ENCODE data around the gene NRXN3. TPM values are rescaled to one million over a fixed set of nuclear protein-coding genes. Genes with fewer than 3 reads are reported as not detected.

Gene NRXN3
- polyA plus RNA-seq, 1 of the 3 experiments (the other 2 are of a cell fraction) = 1.6 TPM

DNA sequence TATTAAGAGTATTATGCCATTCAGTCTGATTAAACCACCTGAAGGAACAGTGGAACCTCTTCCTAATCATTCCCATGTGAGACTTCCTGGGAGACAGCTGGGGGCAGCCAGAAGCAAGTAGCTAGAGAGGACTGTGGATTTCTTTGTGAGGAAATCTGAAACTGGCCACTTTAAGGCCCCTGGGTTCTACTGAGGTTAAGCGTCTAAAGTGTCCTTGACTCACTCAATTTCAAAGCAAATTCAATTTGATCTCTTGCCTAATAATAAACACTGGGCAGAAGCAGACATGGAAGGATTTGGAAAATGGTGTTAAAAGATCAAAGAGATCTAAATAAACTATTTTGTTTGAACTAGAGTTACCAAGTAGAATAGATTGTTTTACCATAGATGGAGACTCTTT, 909.9 kb downstream of the NRXN3 start:
- no peaks in the 10 kb centered on the region for H3K27me3 ChIP-seq (ENCODE audit: insufficient read depth)
- no peaks in the 10 kb centered on the region; the same call in 1 of the 2 replicates for H3K9me2 ChIP-seq
- H3F3A ChIP-seq (replicated peaks; ENCODE audit: insufficient read depth) = no peaks in the 10 kb centered on the region
- TF ChIP-seq, protein P1, sequence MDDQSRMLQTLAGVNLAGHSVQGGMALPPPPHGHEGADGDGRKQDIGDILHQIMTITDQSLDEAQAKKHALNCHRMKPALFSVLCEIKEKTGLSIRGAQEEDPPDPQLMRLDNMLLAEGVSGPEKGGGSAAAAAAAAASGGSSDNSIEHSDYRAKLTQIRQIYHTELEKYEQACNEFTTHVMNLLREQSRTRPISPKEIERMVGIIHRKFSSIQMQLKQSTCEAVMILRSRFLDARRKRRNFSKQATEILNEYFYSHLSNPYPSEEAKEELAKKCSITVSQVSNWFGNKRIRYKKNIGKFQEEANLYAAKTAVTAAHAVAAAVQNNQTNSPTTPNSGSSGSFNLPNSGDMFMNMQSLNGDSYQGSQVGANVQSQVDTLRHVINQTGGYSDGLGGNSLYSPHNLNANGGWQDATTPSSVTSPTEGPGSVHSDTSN (IDR thresholded peaks at IDR 0.05) = no peak
- TF ChIP-seq FOXM1 (IDR thresholded peaks at IDR 0.05; ENCODE audit: low read depth) (no peak), MEF2A (IDR thresholded peaks at IDR 0.05; ENCODE audit: borderline replicate concordance, low read depth) (no peak), GATA2 (CRISPR knock-in tag; IDR thresholded peaks at IDR 0.05) (no peak), RXRA (IDR thresholded peaks at IDR 0.05; ENCODE audit: borderline replicate concordance, low read depth) (no peak), TAF1 (IDR thresholded peaks at IDR 0.05; ENCODE audit: borderline replicate concordance, low read depth, low read length) (no peak), CHD2 (IDR thresholded peaks at IDR 0.05; ENCODE audit: low read length, partially characterized antibody) (no peak), SMC3 (IDR thresholded peaks at IDR 0.05; ENCODE audit: low read depth, low read length) (no peak), JUND (IDR thresholded peaks at IDR 0.05) (no peak), NFIC (IDR thresholded peaks at IDR 0.05; ENCODE audit: borderline replicate concordance) (no peak), TCF12 (IDR thresholded peaks at IDR 0.05) (no peak), YY1 (IDR thresholded peaks at IDR 0.05; ENCODE audit: low read depth) (no peak), SIN3A (IDR thresholded peaks at IDR 0.05; ENCODE audit: borderline replicate concordance, low read depth, low read length) (no peak), FOSL2 (IDR thresholded peaks at IDR 0.05; ENCODE audit: borderline replicate concordance, low read depth) (no peak), NRF1 (IDR thresholded peaks at IDR 0.05; ENCODE audit: low read depth, low read length) (no peak)
- TF ChIP-seq, protein P2, sequence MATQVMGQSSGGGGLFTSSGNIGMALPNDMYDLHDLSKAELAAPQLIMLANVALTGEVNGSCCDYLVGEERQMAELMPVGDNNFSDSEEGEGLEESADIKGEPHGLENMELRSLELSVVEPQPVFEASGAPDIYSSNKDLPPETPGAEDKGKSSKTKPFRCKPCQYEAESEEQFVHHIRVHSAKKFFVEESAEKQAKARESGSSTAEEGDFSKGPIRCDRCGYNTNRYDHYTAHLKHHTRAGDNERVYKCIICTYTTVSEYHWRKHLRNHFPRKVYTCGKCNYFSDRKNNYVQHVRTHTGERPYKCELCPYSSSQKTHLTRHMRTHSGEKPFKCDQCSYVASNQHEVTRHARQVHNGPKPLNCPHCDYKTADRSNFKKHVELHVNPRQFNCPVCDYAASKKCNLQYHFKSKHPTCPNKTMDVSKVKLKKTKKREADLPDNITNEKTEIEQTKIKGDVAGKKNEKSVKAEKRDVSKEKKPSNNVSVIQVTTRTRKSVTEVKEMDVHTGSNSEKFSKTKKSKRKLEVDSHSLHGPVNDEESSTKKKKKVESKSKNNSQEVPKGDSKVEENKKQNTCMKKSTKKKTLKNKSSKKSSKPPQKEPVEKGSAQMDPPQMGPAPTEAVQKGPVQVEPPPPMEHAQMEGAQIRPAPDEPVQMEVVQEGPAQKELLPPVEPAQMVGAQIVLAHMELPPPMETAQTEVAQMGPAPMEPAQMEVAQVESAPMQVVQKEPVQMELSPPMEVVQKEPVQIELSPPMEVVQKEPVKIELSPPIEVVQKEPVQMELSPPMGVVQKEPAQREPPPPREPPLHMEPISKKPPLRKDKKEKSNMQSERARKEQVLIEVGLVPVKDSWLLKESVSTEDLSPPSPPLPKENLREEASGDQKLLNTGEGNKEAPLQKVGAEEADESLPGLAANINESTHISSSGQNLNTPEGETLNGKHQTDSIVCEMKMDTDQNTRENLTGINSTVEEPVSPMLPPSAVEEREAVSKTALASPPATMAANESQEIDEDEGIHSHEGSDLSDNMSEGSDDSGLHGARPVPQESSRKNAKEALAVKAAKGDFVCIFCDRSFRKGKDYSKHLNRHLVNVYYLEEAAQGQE (IDR thresholded peaks at IDR 0.05; ENCODE audit: low read depth, low read length) = no peak
- TF ChIP-seq, protein P3, sequence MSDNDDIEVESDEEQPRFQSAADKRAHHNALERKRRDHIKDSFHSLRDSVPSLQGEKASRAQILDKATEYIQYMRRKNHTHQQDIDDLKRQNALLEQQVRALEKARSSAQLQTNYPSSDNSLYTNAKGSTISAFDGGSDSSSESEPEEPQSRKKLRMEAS (IDR thresholded peaks at IDR 0.05; ENCODE audit: low read depth) = no peak
- TF ChIP-seq, protein P4, sequence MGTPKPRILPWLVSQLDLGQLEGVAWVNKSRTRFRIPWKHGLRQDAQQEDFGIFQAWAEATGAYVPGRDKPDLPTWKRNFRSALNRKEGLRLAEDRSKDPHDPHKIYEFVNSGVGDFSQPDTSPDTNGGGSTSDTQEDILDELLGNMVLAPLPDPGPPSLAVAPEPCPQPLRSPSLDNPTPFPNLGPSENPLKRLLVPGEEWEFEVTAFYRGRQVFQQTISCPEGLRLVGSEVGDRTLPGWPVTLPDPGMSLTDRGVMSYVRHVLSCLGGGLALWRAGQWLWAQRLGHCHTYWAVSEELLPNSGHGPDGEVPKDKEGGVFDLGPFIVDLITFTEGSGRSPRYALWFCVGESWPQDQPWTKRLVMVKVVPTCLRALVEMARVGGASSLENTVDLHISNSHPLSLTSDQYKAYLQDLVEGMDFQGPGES (IDR thresholded peaks at IDR 0.05; ENCODE audit: low read depth, low read length) = no peak
- TF ChIP-seq, protein P5, sequence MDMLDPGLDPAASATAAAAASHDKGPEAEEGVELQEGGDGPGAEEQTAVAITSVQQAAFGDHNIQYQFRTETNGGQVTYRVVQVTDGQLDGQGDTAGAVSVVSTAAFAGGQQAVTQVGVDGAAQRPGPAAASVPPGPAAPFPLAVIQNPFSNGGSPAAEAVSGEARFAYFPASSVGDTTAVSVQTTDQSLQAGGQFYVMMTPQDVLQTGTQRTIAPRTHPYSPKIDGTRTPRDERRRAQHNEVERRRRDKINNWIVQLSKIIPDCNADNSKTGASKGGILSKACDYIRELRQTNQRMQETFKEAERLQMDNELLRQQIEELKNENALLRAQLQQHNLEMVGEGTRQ (IDR thresholded peaks at IDR 0.05; ENCODE audit: borderline replicate concordance, low read depth, low read length) = no peak
- H3K9me3 ChIP-seq = no peaks in the 10 kb centered on the region
- CTCF ChIA-PET = no interaction called here
- WGBS (ENCODE audit: low lambda C conversion rate) = 65% methylated on average over 1 of the region's 1 CpG
- no peak overlapping the region for H3K4me3 ChIP-seq (ENCODE audit: low read depth in 2 of 2, low read length in 1 of 2)
- no peak overlapping the region for H3K9ac ChIP-seq
- H3K36me3 ChIP-seq (replicated peaks in 1 of 2; ENCODE audit: control insufficient read depth in 1 of 2, insufficient read depth in 2 of 2, low read length in 1 of 2) = no peaks in the 10 kb centered on the region
- H3K4me2 ChIP-seq = no peak overlapping the region
- H4K20me1 ChIP-seq (ENCODE audit: insufficient read depth) = no peaks in the 10 kb centered on the region
- H3K27ac ChIP-seq (ENCODE audit: low read depth in 2 of 2, low read length in 1 of 2) = no peak overlapping the region
- no peak for DNase-seq
- POLR2A ChIA-PET = no interaction called here
- H3K79me2 ChIP-seq (ENCODE audit: insufficient read depth) = no peaks in the 10 kb centered on the region
- no peak overlapping the region for H2AFZ ChIP-seq (ENCODE audit: low read depth)
- H3K4me1 ChIP-seq (ENCODE audit: control insufficient read depth in 1 of 2, insufficient read depth in 2 of 2, low read depth in 1 of 2, low read length in 1 of 2) = no peaks in the 10 kb centered on the region

All from SK-N-SH (cell line).